ENCODE results near the gene LRRC7. TPM values are rescaled to one million over a fixed set of nuclear protein-coding genes. Genes with fewer than 3 reads are reported as not detected.
"Not testable (repeated sequence)": the region's sequence is repeated elsewhere in the genome, so short reads cannot be mapped to it uniquely, and the experiment has no call there.

The LRRC7 gene
- total and polyA plus RNA-seq, 3 experiments from 2014 or later = not detected

GRCh38 chr1:69707103-69707502 lies 139.4 kb downstream of the LRRC7 start:
- no peak overlapping the region for H3K27ac Mint-ChIP-seq
- Histone ChIP-seq H3K36me3 (ENCODE audit: insufficient read depth, low read length) (no peaks in the 10 kb centered on the region), H3K27ac (ENCODE audit: low read depth, low read length) (no peak overlapping the region), H3K9me3 (ENCODE audit: low read length) (no peaks in the 10 kb centered on the region), H3K4me3 (ENCODE audit: low read length) (no peak overlapping the region), H3K4me1 (ENCODE audit: insufficient read depth, low read length) (no peaks in the 10 kb centered on the region), H3K27me3 (ENCODE audit: insufficient read depth, low read length, poor library complexity, severe bottlenecking) (no peaks in the 10 kb centered on the region)
- H3K4me3 Mint-ChIP-seq = no peak overlapping the region
- no peaks in the 10 kb centered on the region for H3K4me1 Mint-ChIP-seq
- ChIA-PET POLR2A (no interaction called here), CTCF (no interaction called here)
- H3K9me3 Mint-ChIP-seq = peaks cover 3 to 20% (median 3%) of the 10 kb centered on the region in 5 donors
- no peaks in the 10 kb centered on the region for H3K27me3 Mint-ChIP-seq
- DNase-seq = no peak
- H3K36me3 Mint-ChIP-seq = no peaks in the 10 kb centered on the region

GRCh38 chr1:69710484-69711189 lies 142.9 kb downstream of the LRRC7 start:
- no peak overlapping the region for H3K4me3 ChIP-seq (ENCODE audit: low read length)
- H3K4me1 Mint-ChIP-seq = no peaks in the 10 kb centered on the region
- no peaks in the 10 kb centered on the region for H3K27me3 Mint-ChIP-seq
- H3K27ac Mint-ChIP-seq = no peak overlapping the region
- no peaks in the 10 kb centered on the region for H3K27me3 ChIP-seq (ENCODE audit: insufficient read depth, low read length, poor library complexity, severe bottlenecking)
- no peak overlapping the region for H3K4me3 Mint-ChIP-seq
- ChIA-PET CTCF (no interaction called here), POLR2A (no interaction called here)
- no peaks in the 10 kb centered on the region for H3K36me3 Mint-ChIP-seq
- no peaks in the 10 kb centered on the region for H3K4me1 ChIP-seq (ENCODE audit: insufficient read depth, low read length)
- no peaks in the 10 kb centered on the region for H3K36me3 ChIP-seq (ENCODE audit: insufficient read depth, low read length)
- no peaks in the 10 kb centered on the region for H3K9me3 ChIP-seq (ENCODE audit: low read length)
- H3K27ac ChIP-seq (ENCODE audit: low read depth, low read length) = no peak overlapping the region
- peaks cover 3 to 23% (median 5%) of the 10 kb centered on the region in 5 donors for H3K9me3 Mint-ChIP-seq
- DNase-seq = no peak

GRCh38 chr1:69711190-69711930 lies 143.6 kb downstream of the LRRC7 start:
- H3K27me3 Mint-ChIP-seq = no peaks in the 10 kb centered on the region
- peaks cover 3 to 23% (median 5%) of the 10 kb centered on the region in 5 donors for H3K9me3 Mint-ChIP-seq
- H3K4me1 ChIP-seq (ENCODE audit: insufficient read depth, low read length) = no peaks in the 10 kb centered on the region
- CTCF ChIA-PET = no interaction called here
- H3K27ac ChIP-seq (ENCODE audit: low read depth, low read length) = no peak overlapping the region
- H3K4me3 ChIP-seq (ENCODE audit: low read length) = no peak overlapping the region
- H3K36me3 ChIP-seq (ENCODE audit: insufficient read depth, low read length) = no peaks in the 10 kb centered on the region
- DNase-seq = no peak
- H3K4me1 Mint-ChIP-seq = no peaks in the 10 kb centered on the region
- H3K27ac Mint-ChIP-seq = no peak overlapping the region
- H3K9me3 ChIP-seq (ENCODE audit: low read length) = no peaks in the 10 kb centered on the region
- no peak overlapping the region for H3K4me3 Mint-ChIP-seq
- H3K27me3 ChIP-seq (ENCODE audit: insufficient read depth, low read length, poor library complexity, severe bottlenecking) = no peaks in the 10 kb centered on the region
- H3K36me3 Mint-ChIP-seq = no peaks in the 10 kb centered on the region
- POLR2A ChIA-PET = no interaction called here

- H3K9me3 ChIP-seq (ENCODE audit: low read length); H3K36me3 ChIP-seq (ENCODE audit: insufficient read depth, low read length); H3K27ac ChIP-seq (ENCODE audit: low read depth, low read length); H3K4me1 Mint-ChIP-seq; H3K4me1 ChIP-seq (ENCODE audit: insufficient read depth, low read length); POLR2A ChIA-PET; CTCF ChIA-PET; H3K27me3 ChIP-seq (ENCODE audit: insufficient read depth, low read length, poor library complexity, severe bottlenecking); H3K27ac Mint-ChIP-seq; H3K4me3 ChIP-seq (ENCODE audit: low read length); H3K4me3 Mint-ChIP-seq; H3K27me3 Mint-ChIP-seq; DNase-seq; H3K36me3 Mint-ChIP-seq: not testable (repeated sequence)
- peaks cover 0 to 22% (median 3%) of the 10 kb centered on the region in 5 donors for H3K9me3 Mint-ChIP-seq
Measured at GRCh38 chr1:69717834-69718233, 150.1 kb downstream of the LRRC7 start.

GRCh38 chr1:69728206-69728605 lies 160.5 kb downstream of the LRRC7 start:
- Mint-ChIP-seq H3K4me1 (no peaks in the 10 kb centered on the region), H3K4me3 (no peak overlapping the region), H3K9me3 (peaks cover 8 to 11% (median 10%) of the 10 kb centered on the region in 5 donors), H3K27me3 (no peaks in the 10 kb centered on the region), H3K36me3 (no peaks in the 10 kb centered on the region), H3K27ac (no peak overlapping the region)
- CTCF ChIA-PET = no interaction called here
- H3K9me3 ChIP-seq (ENCODE audit: low read length) = peaks cover 3% of the 10 kb centered on the region
- H3K36me3 ChIP-seq (ENCODE audit: insufficient read depth, low read length) = no peaks in the 10 kb centered on the region
- H3K27ac ChIP-seq (ENCODE audit: low read depth, low read length) = no peak overlapping the region
- POLR2A ChIA-PET = no interaction called here
- no peak overlapping the region for H3K4me3 ChIP-seq (ENCODE audit: low read length)
- H3K27me3 ChIP-seq (ENCODE audit: insufficient read depth, low read length, poor library complexity, severe bottlenecking) = no peaks in the 10 kb centered on the region
- no peak for DNase-seq
- H3K4me1 ChIP-seq (ENCODE audit: insufficient read depth, low read length) = no peaks in the 10 kb centered on the region

- H3K4me1 ChIP-seq (ENCODE audit: insufficient read depth, low read length) = no peaks in the 10 kb centered on the region
- no peaks in the 10 kb centered on the region for H3K36me3 ChIP-seq (ENCODE audit: insufficient read depth, low read length)
- no peak overlapping the region for H3K27ac ChIP-seq (ENCODE audit: low read depth, low read length)
- H3K27ac Mint-ChIP-seq = no peak overlapping the region
- H3K9me3 ChIP-seq (ENCODE audit: low read length) = no peaks in the 10 kb centered on the region
- H3K27me3 Mint-ChIP-seq = no peaks in the 10 kb centered on the region
- CTCF ChIA-PET = no interaction called here
- no peak overlapping the region for H3K4me3 ChIP-seq (ENCODE audit: low read length)
- no peak overlapping the region for H3K4me3 Mint-ChIP-seq
- H3K36me3 Mint-ChIP-seq = no peaks in the 10 kb centered on the region
- DNase-seq = no peak
- POLR2A ChIA-PET = no interaction called here
- no peaks in the 10 kb centered on the region for H3K27me3 ChIP-seq (ENCODE audit: insufficient read depth, low read length, poor library complexity, severe bottlenecking)
- no peaks in the 10 kb centered on the region for H3K4me1 Mint-ChIP-seq
- peaks cover 2 to 11% (median 5%) of the 10 kb centered on the region in 5 donors for H3K9me3 Mint-ChIP-seq
Measured at GRCh38 chr1:69733061-69733460, 165.3 kb downstream of the LRRC7 start.

- Mint-ChIP-seq H3K9me3 (peaks cover 0 to 3% (median 0%) of the 10 kb centered on the region in 5 donors), H3K4me3 (no peak overlapping the region), H3K4me1 (no peaks in the 10 kb centered on the region), H3K27ac (no peak overlapping the region), H3K27me3 (no peaks in the 10 kb centered on the region), H3K36me3 (no peaks in the 10 kb centered on the region)
- H3K4me1 ChIP-seq (ENCODE audit: insufficient read depth, low read length) = no peaks in the 10 kb centered on the region
- H3K27ac ChIP-seq (ENCODE audit: low read depth, low read length) = no peak overlapping the region
- H3K36me3 ChIP-seq (ENCODE audit: insufficient read depth, low read length) = no peaks in the 10 kb centered on the region
- no peaks in the 10 kb centered on the region for H3K9me3 ChIP-seq (ENCODE audit: low read length)
- ChIA-PET POLR2A (no interaction called here), CTCF (no interaction called here)
- no peaks in the 10 kb centered on the region for H3K27me3 ChIP-seq (ENCODE audit: insufficient read depth, low read length, poor library complexity, severe bottlenecking)
- no peak for DNase-seq
- H3K4me3 ChIP-seq (ENCODE audit: low read length) = no peak overlapping the region
Measured at GRCh38 chr1:69737527-69738185, 169.9 kb downstream of the LRRC7 start.

GRCh38 chr1:69738458-69739250 lies 170.9 kb downstream of the LRRC7 start:
- no peak overlapping the region for H3K4me3 ChIP-seq (ENCODE audit: low read length)
- no peaks in the 10 kb centered on the region for H3K4me1 ChIP-seq (ENCODE audit: insufficient read depth, low read length)
- POLR2A ChIA-PET = no interaction called here
- no peaks in the 10 kb centered on the region for H3K27me3 Mint-ChIP-seq
- H3K27ac ChIP-seq (ENCODE audit: low read depth, low read length) = no peak overlapping the region
- peaks cover 0 to 3% (median 0%) of the 10 kb centered on the region in 5 donors for H3K9me3 Mint-ChIP-seq
- no peaks in the 10 kb centered on the region for H3K27me3 ChIP-seq (ENCODE audit: insufficient read depth, low read length, poor library complexity, severe bottlenecking)
- H3K36me3 ChIP-seq (ENCODE audit: insufficient read depth, low read length) = no peaks in the 10 kb centered on the region
- H3K9me3 ChIP-seq (ENCODE audit: low read length) = no peaks in the 10 kb centered on the region
- H3K4me1 Mint-ChIP-seq = no peaks in the 10 kb centered on the region
- H3K36me3 Mint-ChIP-seq = no peaks in the 10 kb centered on the region
- H3K27ac Mint-ChIP-seq = no peak overlapping the region
- CTCF ChIA-PET = no interaction called here
- H3K4me3 Mint-ChIP-seq = no peak overlapping the region
- no peak for DNase-seq

Data from CD8-positive, alpha-beta memory T cell (primary cell).